HG02973 (cell line): ENCODE data around the gene OPTC.

Experiments used
- ATAC-seq: cut with Tn5 transposase; IDR thresholded peaks from one replicate; pipeline ENCODE4 v1.9.1; 2021; ENCODE audit warnings: moderate library complexity; ENCODE audit not compliant: unreplicated experiment

Gene OPTC

DNA sequence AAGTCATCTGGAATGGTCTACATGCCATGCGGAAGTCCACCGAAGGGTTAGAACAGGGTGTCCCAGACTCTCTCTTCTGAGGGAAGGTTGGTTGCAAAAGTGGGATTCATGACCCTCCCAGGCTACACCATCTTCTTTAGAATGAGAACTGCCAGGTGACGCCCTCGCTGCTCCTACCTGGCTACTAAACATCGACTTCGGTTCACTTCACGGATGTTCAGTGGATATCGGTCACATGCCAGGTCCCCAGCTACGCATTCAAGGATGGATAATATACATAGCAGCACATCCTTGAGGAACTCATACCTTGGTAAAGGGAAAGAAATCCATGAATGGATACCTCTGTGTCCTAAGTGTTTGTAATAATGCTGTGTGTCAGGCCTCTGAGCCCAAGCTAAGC is 3.3 kb upstream of the OPTC start:
- ATAC-seq, result no peak

- ATAC-seq, result no peak
These were observed 2.3 kb upstream of the OPTC start for GRCh38 chr1:203491664-203492063.

- no peak for ATAC-seq
These were observed 1.7 kb upstream of the OPTC start for GRCh38 chr1:203492082-203492747.

DNA sequence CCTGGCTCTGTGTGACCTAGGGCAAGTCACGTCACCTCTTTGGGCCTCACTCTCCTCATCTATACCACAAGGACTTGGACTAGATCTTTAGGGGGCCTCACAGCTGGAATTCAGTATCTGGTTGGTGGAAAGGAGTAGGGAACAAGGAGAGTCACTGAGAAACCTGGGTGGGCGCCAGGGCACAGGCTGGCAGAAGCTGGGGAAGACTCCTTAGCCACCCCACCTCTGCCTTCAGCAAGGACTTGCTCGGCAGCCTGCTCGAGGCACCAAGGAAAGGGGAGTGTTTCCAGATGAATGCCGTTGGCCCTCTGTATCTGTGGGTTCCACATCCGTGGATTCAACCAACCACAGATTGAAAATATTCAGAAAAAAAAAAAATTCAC is 1.2 kb upstream of the OPTC start:
- ATAC-seq, result no peak

DNA sequence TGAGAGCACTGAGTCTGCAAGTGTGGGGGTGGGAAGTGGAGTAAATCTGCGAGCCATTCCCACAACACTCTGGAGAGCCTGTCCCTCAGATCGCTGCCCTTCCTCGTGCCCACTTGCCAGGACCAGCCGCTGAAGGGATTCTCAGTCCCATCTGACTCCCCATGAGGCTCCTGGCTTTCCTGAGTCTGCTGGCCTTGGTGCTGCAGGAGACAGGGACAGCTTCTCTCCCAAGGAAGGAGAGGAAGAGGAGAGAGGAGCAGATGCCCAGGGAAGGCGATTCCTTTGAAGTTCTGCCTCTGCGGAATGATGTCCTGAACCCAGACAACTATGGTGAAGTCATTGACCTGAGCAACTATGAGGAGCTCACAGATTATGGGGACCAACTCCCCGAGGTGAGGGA is 1.9 kb downstream of the OPTC start:
- no peak for ATAC-seq

- ATAC-seq, result no peak
These were observed 3.4 kb downstream of the OPTC start for GRCh38 chr1:203497269-203497777.

DNA sequence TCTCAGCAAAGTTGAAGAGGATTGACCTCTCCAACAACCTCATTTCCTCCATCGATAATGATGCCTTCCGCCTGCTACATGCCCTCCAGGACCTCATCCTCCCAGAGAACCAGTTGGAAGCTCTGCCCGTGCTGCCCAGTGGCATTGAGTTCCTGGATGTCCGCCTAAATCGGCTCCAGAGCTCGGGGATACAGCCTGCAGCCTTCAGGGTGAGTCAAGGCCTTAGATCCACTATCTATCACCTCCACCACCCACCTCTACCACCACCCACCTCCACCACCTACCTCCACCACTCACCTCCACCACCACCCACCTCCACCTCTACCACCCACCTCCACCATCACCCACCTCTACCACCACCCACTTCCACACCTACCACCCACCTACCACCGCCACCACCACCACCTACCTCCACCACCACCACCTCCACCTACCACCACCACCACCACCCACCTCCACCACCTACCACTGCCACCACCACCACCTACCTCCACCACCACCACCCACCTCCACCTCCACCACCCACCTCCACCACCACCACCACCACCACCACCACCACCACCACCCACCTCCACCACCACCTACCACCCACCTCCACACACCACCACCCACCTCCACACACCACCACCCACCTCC is 5.8 kb downstream of the OPTC start:
- no peak for ATAC-seq

GRCh38 chr1:203500279-203500678 is 6.3 kb downstream of the OPTC start:
- no peak for ATAC-seq

- no peak for ATAC-seq
These were observed 9.9 kb downstream of the OPTC start for GRCh38 chr1:203503836-203504235.

- ATAC-seq, result no peak
These were observed 10.7 kb downstream of the OPTC start for GRCh38 chr1:203504400-203505250.

GRCh38 chr1:203505526-203506204 is 11.7 kb downstream of the OPTC start:
- no peak for ATAC-seq

GRCh38 chr1:203506858-203507626 is 13.1 kb downstream of the OPTC start:
- no peak for ATAC-seq

DNA sequence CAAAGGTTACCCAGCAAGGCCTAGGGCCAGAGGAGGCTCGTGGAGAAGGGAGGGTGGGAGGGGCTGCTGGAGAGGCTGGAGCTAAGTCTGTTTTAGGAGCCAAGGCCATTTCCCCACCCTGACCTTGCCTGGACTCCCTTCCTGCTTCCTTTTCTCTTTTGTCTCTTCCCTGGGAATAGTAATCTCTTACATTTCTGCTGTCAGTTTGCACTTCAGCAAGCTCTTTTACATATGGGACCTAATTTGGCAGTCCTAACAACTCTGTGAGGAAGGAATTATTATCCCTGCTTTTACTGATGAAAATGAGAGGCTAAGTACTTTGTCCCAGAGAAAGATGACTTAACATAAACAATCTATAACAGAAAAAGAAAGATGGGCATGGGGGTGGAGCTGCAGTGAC is 13.8 kb downstream of the OPTC start:
- ATAC-seq, result no peak

GRCh38 chr1:203508463-203509073 is 14.6 kb downstream of the OPTC start:
- ATAC-seq, result no peak

- no peak for ATAC-seq
These were observed 15.2 kb downstream of the OPTC start for GRCh38 chr1:203509135-203509534.

DNA sequence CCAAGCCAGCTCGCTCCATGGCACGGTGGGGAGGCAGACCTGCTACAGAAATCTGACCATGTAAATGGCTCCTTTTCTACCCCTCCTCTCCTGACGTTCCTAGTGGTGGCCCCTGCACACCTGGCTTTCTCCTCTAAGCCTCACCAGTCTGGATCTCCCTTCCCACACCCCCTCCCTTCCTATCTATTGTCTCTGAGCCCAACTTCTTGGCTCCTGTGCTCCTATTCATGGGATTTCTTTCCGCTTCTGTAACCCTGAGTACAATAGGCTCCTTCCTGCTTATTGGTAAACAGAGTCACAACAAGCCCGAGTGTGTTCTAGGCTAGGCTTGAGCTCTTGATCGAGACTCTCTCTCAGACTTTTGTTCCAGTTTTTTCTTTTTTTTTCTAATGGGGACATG is 17.6 kb downstream of the OPTC start:
- no peak for ATAC-seq

GRCh38 chr1:203511930-203512329 is 18.0 kb downstream of the OPTC start:
- no peak for ATAC-seq

DNA sequence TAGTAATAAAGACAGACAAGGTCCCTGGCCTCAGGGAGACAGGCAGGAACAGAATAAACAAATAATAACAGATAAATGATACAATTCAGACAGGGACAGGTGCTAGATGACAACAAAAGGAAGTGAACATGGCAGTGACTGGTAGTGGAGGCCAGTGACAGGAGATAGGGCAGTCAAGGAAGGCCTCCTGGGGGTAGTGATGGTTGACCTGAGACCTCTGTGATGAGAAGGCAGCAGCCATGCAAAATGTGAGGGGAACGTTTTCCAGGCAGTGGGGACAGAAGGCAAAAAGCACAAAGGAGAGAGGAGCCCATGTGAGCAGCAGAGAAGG is 18.5 kb downstream of the OPTC start:
- no peak for ATAC-seq

GRCh38 chr1:203512848-203513584 is 19.1 kb downstream of the OPTC start:
- ATAC-seq, result no peak
